ENCODE results near the gene MINDY1. TPM values are rescaled to one million over a fixed set of nuclear protein-coding genes. Genes with fewer than 3 reads are reported as not detected.
A peak's percentile ranks its signal among the peaks of the same experiment; 100 is the strongest.

The MINDY1 gene
- total and polyA plus RNA-seq, 11 donors, result 18.5 to 98.4 (median 54.0) TPM

- H3K36me3 ChIP-seq, result peaks cover 0 to 7% (median 0%) of the 10 kb centered on the region in 9 donors
- no peak overlapping the region for H3K4me3 ChIP-seq
- no peaks in the 10 kb centered on the region for H3K9me3 ChIP-seq
- intact Hi-C loops (cut with DNase I), result no loop called here
- ATAC-seq (no peak), DNase-seq (no peak)
- no peak for TF ChIP-seq POLR2A (IDR thresholded peaks at IDR 0.05)
- TF ChIP-seq, protein P1, sequence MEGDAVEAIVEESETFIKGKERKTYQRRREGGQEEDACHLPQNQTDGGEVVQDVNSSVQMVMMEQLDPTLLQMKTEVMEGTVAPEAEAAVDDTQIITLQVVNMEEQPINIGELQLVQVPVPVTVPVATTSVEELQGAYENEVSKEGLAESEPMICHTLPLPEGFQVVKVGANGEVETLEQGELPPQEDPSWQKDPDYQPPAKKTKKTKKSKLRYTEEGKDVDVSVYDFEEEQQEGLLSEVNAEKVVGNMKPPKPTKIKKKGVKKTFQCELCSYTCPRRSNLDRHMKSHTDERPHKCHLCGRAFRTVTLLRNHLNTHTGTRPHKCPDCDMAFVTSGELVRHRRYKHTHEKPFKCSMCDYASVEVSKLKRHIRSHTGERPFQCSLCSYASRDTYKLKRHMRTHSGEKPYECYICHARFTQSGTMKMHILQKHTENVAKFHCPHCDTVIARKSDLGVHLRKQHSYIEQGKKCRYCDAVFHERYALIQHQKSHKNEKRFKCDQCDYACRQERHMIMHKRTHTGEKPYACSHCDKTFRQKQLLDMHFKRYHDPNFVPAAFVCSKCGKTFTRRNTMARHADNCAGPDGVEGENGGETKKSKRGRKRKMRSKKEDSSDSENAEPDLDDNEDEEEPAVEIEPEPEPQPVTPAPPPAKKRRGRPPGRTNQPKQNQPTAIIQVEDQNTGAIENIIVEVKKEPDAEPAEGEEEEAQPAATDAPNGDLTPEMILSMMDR (IDR thresholded peaks at IDR 0.05), result no peak
- peaks cover 6 to 75% (median 52%) of the 10 kb centered on the region in 12 donors for H3K4me1 ChIP-seq
- peak overlapping the region; percentile 54 to 97 (median 84) for H3K27ac ChIP-seq
- 42 to 56% (median 49%) methylated on average over 4 of the region's 4 CpGs for WGBS, 4 donors
- no peaks in the 10 kb centered on the region for H3K27me3 ChIP-seq
These were observed 4.6 kb upstream of the MINDY1 start for GRCh38 chr1:151011154-151011850.

DNA sequence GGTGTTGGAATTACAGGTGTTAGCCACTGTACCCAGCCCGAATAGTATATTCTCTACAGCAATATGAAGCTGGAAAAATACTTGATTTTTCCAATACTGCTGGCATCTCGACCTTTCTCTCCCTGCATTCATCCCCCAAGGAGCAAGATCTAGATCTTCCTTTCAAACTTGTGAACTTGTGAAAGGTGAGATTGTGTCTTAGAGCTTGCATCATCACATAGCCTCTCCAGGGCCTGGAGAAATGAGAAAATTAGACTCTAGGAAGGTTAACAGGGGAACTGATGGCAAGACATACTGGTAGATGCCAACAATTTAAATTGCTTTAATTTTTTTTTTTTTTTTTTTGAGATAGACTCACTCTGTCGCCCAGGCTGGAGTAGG is 3.6 kb upstream of the MINDY1 start:
- Histone ChIP-seq H3K4me1 (peaks cover 6 to 77% (median 53%) of the 10 kb centered on the region in 12 donors), H3K27ac (peak overlapping the region in 6 of 12 donors; percentile 1 to 94 (median 86))
- intact Hi-C loops (cut with DNase I), result no loop called here

DNA sequence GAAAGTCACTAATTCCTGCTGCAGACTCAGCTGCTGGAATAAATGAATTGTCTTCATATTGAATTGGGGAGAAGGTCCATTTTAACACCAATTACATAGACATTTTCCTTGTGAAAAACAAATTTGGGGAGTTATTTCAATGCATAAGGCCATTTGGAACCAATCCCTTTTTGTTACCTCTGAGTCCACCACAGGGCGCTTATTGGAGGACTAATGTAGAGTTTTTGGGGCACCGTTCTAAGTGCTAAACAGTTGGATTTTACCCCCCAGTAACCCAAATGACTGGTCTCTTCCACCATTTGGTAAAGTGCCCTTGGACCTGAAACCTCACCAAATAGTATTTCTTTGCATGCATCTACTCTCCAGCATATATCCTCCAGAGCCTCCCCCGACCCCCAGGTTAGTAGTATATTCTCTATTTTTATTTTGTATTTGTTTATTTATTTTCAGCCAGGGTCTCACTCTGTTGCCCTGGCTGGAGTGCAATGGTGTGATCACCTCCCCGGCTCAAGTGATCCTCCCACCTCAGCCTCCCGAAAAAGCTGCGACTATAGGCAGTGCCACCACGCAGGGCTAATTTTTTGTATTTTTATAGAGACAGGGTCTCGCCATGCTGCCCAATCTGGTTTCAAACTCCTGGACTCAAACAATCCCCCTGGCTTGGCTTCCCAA is 3.1 kb upstream of the MINDY1 start:
- Histone ChIP-seq H3K27ac (peak overlapping the region in 11 of 12 donors; percentile 89 to 96 (median 91)), H3K4me1 (peaks cover 6 to 82% (median 59%) of the 10 kb centered on the region in 12 donors), H3K9me3 (no peaks in the 10 kb centered on the region), H3K36me3 (peaks cover 0 to 7% (median 0%) of the 10 kb centered on the region in 9 donors), H3K4me3 (peak overlapping the region in 8 of 12 donors; percentile 70 to 87 (median 78)), H3K27me3 (no peaks in the 10 kb centered on the region)
- intact Hi-C loops (cut with DNase I), result loop anchor here in 5 of 10 donors (5.0 kb wide), 4 partner anchors 37 to 137 kb away; partner anchors contain the start of genes CDC42SE1 (in 4 of the 5), C1orf56 (in 1 of the 5), GABPB2 (in 1 of the 5) and SEMA6C (in 1 of the 5)
- ATAC-seq (no peak), DNase-seq (no peak)
- TF ChIP-seq, protein P1 (IDR thresholded peaks at IDR 0.05), result no peak
- TF ChIP-seq POLR2A (IDR thresholded peaks at IDR 0.05), result no peak
- 94 to 97% (median 96%) methylated on average over 8 of the region's 8 CpGs for WGBS, 4 donors

More for the DNA sequence above, 3.6 kb upstream of the MINDY1 start:
- Histone ChIP-seq H3K4me3 (no peak overlapping the region), H3K27me3 (no peaks in the 10 kb centered on the region), H3K36me3 (peaks cover 0 to 7% (median 0%) of the 10 kb centered on the region in 9 donors), H3K9me3 (no peaks in the 10 kb centered on the region)
- no peak for ATAC-seq
- WGBS, 4 donors, result 88 to 92% (median 91%) methylated on average over 3 of the region's 3 CpGs
- TF ChIP-seq, protein P1 (IDR thresholded peaks at IDR 0.05), result no peak
- TF ChIP-seq POLR2A (IDR thresholded peaks at IDR 0.05), result no peak
- DNase-seq, result no peak

GRCh38 chr1:151009206-151009587 is 2.5 kb upstream of the MINDY1 start:
- intact Hi-C loops (cut with DNase I), result loop anchor here in 5 of 10 donors (5.0 kb wide), 4 partner anchors 38 to 138 kb away; partner anchors contain the start of genes CDC42SE1 (in 4 of the 5), C1orf56 (in 1 of the 5), GABPB2 (in 1 of the 5) and SEMA6C (in 1 of the 5)
- ATAC-seq (no peak), DNase-seq (no peak)
- 34 to 58% (median 46%) methylated on average over 3 of the region's 3 CpGs for WGBS, 4 donors
- H3K9me3 ChIP-seq, result no peaks in the 10 kb centered on the region
- H3K4me3 ChIP-seq, result peak overlapping the region; percentile 35 to 87 (median 75)
- H3K27ac ChIP-seq, result peak overlapping the region; percentile 80 to 96 (median 90)
- TF ChIP-seq, protein P1 (IDR thresholded peaks at IDR 0.05), result no peak
- TF ChIP-seq POLR2A (IDR thresholded peaks at IDR 0.05), result no peak
- H3K27me3 ChIP-seq, result no peaks in the 10 kb centered on the region
- peaks cover 0 to 7% (median 0%) of the 10 kb centered on the region in 9 donors for H3K36me3 ChIP-seq
- H3K4me1 ChIP-seq, result peaks cover 9 to 85% (median 63%) of the 10 kb centered on the region in 12 donors
